HEK293 (cell line): Measurements from ENCODE around the gene KCNK6.
A peak's percentile ranks its signal among the peaks of the same experiment; 100 is the strongest.

ENCODE experiments used
- AEBP2 ChIP-seq: fragments of 450-650 bp; formaldehyde crosslinking; IDR thresholded peaks from 2 replicates; pipeline ENCODE4 v1.5.1; 2016; ENCODE audit warnings: missing biosample characterization, missing genetic modification characterization, borderline replicate concordance
- GLIS2 ChIP-seq: fragments of 450-650 bp; formaldehyde crosslinking; IDR thresholded peaks from 2 replicates; pipeline ENCODE4 v1.5.1; 2016; ENCODE audit warnings: missing biosample characterization, missing genetic modification characterization
- HOXD13 ChIP-seq: sonication (generic); formaldehyde crosslinking; IDR thresholded peaks from 2 replicates; pipeline ENCODE4 v1.8.0; 2022; ENCODE audit warnings: missing genetic modification reagents, borderline replicate concordance
- PRDM10 ChIP-seq: fragments of 450-650 bp; formaldehyde crosslinking; IDR thresholded peaks from 2 replicates; pipeline ENCODE4 v1.5.1; 2016; ENCODE audit warnings: missing biosample characterization, missing genetic modification characterization
- PRDM6 ChIP-seq: fragments of 450-650 bp; formaldehyde crosslinking; IDR thresholded peaks from 2 replicates; pipeline ENCODE4 v1.5.1; 2017; ENCODE audit warnings: missing biosample characterization, missing genetic modification characterization
- RBAK ChIP-seq: fragments of 450-650 bp; formaldehyde crosslinking; IDR thresholded peaks from 2 replicates; pipeline ENCODE4 v1.5.1; 2016; ENCODE audit warnings: missing biosample characterization, missing genetic modification characterization
- SP7 ChIP-seq: fragments of 450-650 bp; formaldehyde crosslinking; IDR thresholded peaks from 2 replicates; pipeline ENCODE4 v1.5.1; 2016; ENCODE audit warnings: missing biosample characterization, missing genetic modification characterization
- ZBTB6 ChIP-seq: fragments of 450-650 bp; formaldehyde crosslinking; IDR thresholded peaks from 2 replicates; pipeline ENCODE4 v1.5.1; 2017; ENCODE audit warnings: missing biosample characterization, missing genetic modification characterization
- ZFHX2 ChIP-seq: fragments of 450-650 bp; formaldehyde crosslinking; conservative IDR thresholded peaks from 2 replicates; pipeline ENCODE4 v1.5.1; 2016; ENCODE audit warnings: missing biosample characterization, missing genetic modification characterization
- ZFP3 ChIP-seq: fragments of 450-650 bp; formaldehyde crosslinking; IDR thresholded peaks from 2 replicates; pipeline ENCODE4 v1.5.1; 2016; ENCODE audit warnings: low read depth, missing biosample characterization, missing genetic modification characterization
- ZNF140 ChIP-seq: fragments of 450-650 bp; formaldehyde crosslinking; IDR thresholded peaks from 2 replicates; pipeline ENCODE4 v1.5.1; 2016; ENCODE audit warnings: missing biosample characterization, missing genetic modification characterization
- ZNF23 ChIP-seq: fragments of 450-650 bp; formaldehyde crosslinking; IDR thresholded peaks from 2 replicates; pipeline ENCODE4 v1.5.1; 2016; ENCODE audit warnings: missing biosample characterization, missing genetic modification characterization, borderline replicate concordance
- ZNF24 ChIP-seq: fragments of 450-650 bp; formaldehyde crosslinking; IDR thresholded peaks from 2 replicates; pipeline ENCODE4 v1.5.1; 2016; ENCODE audit warnings: missing biosample characterization, missing genetic modification characterization
- ZNF324 ChIP-seq: fragments of 450-650 bp; formaldehyde crosslinking; IDR thresholded peaks from 2 replicates; pipeline ENCODE4 v1.5.1; 2016; ENCODE audit warnings: missing biosample characterization, missing genetic modification characterization
- ZNF416 ChIP-seq: fragments of 450-650 bp; formaldehyde crosslinking; IDR thresholded peaks from 2 replicates; pipeline ENCODE4 v1.5.1; 2016; ENCODE audit warnings: missing biosample characterization, missing genetic modification characterization
- ZNF529 ChIP-seq: fragments of 450-650 bp; formaldehyde crosslinking; IDR thresholded peaks from 2 replicates; pipeline ENCODE4 v1.5.1; 2017; ENCODE audit warnings: missing genetic modification characterization, missing biosample characterization; ENCODE audit not compliant: insufficient replicate concordance
- ZNF530 ChIP-seq: fragments of 450-650 bp; formaldehyde crosslinking; IDR thresholded peaks from 2 replicates; pipeline ENCODE4 v1.5.1; 2016; ENCODE audit warnings: low read depth, missing biosample characterization, missing genetic modification characterization
- ZNF629 ChIP-seq: fragments of 450-650 bp; formaldehyde crosslinking; IDR thresholded peaks from 2 replicates; pipeline ENCODE4 v1.5.1; 2017; ENCODE audit warnings: missing biosample characterization, missing genetic modification characterization
- ZNF660 ChIP-seq: fragments of 450-650 bp; IDR thresholded peaks from 2 replicates; pipeline ENCODE4 v1.5.1; 2018; ENCODE audit warnings: missing biosample characterization, mild to moderate bottlenecking, missing genetic modification characterization
- ZNF707 ChIP-seq: fragments of 450-650 bp; formaldehyde crosslinking; IDR thresholded peaks from 2 replicates; pipeline ENCODE4 v1.5.1; 2016; ENCODE audit warnings: missing biosample characterization, missing genetic modification characterization
- TF ChIP-seq, protein P1 (sequence below): fragments of 450-650 bp; formaldehyde crosslinking; conservative IDR thresholded peaks from 2 replicates; pipeline ENCODE4 v1.5.1; 2016; ENCODE audit warnings: low read depth, missing biosample characterization, missing genetic modification characterization
- TF ChIP-seq, protein P2 (sequence below): fragments of 450-650 bp; formaldehyde crosslinking; IDR thresholded peaks from 2 replicates; pipeline ENCODE4 v1.5.1; 2016; ENCODE audit warnings: missing biosample characterization, missing genetic modification characterization
- TF ChIP-seq, protein P3 (sequence below): fragments of 450-650 bp; formaldehyde crosslinking; IDR thresholded peaks from 2 replicates; pipeline ENCODE4 v1.5.1; 2016; ENCODE audit warnings: missing biosample characterization, missing genetic modification characterization

KCNK6 gene

GRCh38 chr19:38319421-38320258 is at the start of gene KCNK6 (continued):
- TF ChIP-seq, protein P1, sequence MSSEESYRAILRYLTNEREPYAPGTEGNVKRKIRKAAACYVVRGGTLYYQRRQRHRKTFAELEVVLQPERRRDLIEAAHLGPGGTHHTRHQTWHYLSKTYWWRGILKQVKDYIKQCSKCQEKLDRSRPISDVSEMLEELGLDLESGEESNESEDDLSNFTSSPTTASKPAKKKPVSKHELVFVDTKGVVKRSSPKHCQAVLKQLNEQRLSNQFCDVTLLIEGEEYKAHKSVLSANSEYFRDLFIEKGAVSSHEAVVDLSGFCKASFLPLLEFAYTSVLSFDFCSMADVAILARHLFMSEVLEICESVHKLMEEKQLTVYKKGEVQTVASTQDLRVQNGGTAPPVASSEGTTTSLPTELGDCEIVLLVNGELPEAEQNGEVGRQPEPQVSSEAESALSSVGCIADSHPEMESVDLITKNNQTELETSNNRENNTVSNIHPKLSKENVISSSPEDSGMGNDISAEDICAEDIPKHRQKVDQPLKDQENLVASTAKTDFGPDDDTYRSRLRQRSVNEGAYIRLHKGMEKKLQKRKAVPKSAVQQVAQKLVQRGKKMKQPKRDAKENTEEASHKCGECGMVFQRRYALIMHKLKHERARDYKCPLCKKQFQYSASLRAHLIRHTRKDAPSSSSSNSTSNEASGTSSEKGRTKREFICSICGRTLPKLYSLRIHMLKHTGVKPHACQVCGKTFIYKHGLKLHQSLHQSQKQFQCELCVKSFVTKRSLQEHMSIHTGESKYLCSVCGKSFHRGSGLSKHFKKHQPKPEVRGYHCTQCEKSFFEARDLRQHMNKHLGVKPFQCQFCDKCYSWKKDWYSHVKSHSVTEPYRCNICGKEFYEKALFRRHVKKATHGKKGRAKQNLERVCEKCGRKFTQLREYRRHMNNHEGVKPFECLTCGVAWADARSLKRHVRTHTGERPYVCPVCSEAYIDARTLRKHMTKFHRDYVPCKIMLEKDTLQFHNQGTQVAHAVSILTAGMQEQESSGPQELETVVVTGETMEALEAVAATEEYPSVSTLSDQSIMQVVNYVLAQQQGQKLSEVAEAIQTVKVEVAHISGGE (tag by site-specific recombination): no peak
- TF ChIP-seq, protein P2, sequence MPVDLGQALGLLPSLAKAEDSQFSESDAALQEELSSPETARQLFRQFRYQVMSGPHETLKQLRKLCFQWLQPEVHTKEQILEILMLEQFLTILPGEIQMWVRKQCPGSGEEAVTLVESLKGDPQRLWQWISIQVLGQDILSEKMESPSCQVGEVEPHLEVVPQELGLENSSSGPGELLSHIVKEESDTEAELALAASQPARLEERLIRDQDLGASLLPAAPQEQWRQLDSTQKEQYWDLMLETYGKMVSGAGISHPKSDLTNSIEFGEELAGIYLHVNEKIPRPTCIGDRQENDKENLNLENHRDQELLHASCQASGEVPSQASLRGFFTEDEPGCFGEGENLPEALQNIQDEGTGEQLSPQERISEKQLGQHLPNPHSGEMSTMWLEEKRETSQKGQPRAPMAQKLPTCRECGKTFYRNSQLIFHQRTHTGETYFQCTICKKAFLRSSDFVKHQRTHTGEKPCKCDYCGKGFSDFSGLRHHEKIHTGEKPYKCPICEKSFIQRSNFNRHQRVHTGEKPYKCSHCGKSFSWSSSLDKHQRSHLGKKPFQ (tag by site-specific recombination): no peak
- TF ChIP-seq ZNF23 (no peak), HOXD13 (CRISPR knock-in tag) (no peak), ZNF140 (tag by site-specific recombination) (no peak), PRDM10 (tag by site-specific recombination) (peak; percentile 71), SP7 (no peak), ZNF24 (no peak), ZNF707 (tag by site-specific recombination) (no peak), ZNF629 (tag by site-specific recombination) (no peak), ZNF530 (tag by site-specific recombination) (no peak), ZFHX2 (tag by site-specific recombination) (peak; percentile 81), GLIS2 (tag by site-specific recombination) (peak; percentile 62; the same call in 1 of the 2 replicates), ZNF660 (tag by site-specific recombination) (no peak), RBAK (no peak), ZNF529 (no peak), PRDM6 (tag by site-specific recombination) (no peak), ZNF324 (tag by site-specific recombination) (no peak), AEBP2 (tag by site-specific recombination) (no peak), ZBTB6 (tag by site-specific recombination) (0 out of 2 replicates have a peak, but pooled peaks have one; percentile 6), ZNF416 (tag by site-specific recombination) (0 out of 2 replicates have a peak, but pooled peaks have one; percentile 17), ZFP3 (tag by site-specific recombination) (no peak)
- TF ChIP-seq, protein P3, sequence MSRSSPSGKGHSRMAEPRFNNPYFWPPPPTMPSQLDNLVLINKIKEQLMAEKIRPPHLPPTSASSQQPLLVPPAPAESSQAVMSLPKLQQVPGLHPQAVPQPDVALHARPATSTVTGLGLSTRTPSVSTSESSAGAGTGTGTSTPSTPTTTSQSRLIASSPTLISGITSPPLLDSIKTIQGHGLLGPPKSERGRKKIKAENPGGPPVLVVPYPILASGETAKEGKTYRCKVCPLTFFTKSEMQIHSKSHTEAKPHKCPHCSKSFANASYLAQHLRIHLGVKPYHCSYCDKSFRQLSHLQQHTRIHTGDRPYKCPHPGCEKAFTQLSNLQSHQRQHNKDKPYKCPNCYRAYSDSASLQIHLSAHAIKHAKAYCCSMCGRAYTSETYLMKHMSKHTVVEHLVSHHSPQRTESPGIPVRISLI (tag by site-specific recombination): no peak
